AG09309 (cell line): ENCODE results near the gene RGS13.

ENCODE experiments used
- DNase-seq: peaks from one replicate; pipeline ENCODE4 v3.0.0-alpha.2; 2010; ENCODE audit warnings: low read depth
- H3K4me3 ChIP-seq: 2 replicates; pipeline ENCODE4 v1.5.1; 2011; ENCODE audit warnings: mild to moderate bottlenecking, low read depth, low read length, moderate library complexity; ENCODE audit not compliant: control insufficient read depth
- TF ChIP-seq, protein P1 (sequence below): IDR thresholded peaks from 2 replicates; pipeline ENCODE4 v1.5.1; 2011; ENCODE audit warnings: mild to moderate bottlenecking, low read depth, low read length, inconsistent platforms; ENCODE audit not compliant: insufficient read depth, control insufficient read depth; ENCODE audit errors: missing control alignments

Gene RGS13

DNA sequence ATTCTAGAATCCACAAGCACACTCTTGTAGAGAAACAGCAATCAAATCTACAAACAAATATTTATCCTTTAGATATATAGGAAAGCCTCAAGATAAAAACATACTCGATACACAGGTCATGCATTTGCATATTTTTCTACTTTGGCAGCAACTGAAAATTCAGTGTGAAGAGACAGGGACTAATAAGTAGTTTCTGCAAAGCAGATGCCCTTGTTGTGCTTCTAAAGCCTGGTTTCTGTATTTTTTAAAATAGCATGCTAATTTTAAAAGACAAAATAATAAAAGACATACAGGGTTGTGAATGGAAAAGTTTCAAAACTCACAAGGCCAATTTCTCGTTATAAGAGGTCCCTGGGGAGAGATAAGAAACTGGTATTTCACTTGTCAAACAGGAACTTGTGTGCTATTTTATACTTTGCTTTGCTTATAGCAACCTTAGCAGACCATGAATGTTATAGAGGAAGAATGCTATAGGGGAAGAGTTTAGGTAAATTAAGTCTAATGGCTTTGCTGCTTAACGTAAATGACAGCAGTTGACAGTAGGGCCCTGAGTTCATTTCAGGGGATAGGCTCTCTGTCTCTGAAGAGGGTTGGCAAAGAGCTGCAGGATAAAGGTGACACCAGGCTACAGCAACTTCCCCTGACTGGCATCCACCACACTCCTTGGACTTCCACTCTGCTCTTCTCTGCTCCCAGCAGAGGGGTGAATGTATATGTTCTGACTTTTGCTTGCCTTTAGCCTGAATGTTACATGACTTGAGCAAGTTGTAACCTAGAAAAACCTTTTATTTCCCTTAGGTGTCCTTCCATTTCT, 9.4 kb upstream of the RGS13 start:
- no peak overlapping the region for H3K4me3 ChIP-seq
- TF ChIP-seq, protein P1, sequence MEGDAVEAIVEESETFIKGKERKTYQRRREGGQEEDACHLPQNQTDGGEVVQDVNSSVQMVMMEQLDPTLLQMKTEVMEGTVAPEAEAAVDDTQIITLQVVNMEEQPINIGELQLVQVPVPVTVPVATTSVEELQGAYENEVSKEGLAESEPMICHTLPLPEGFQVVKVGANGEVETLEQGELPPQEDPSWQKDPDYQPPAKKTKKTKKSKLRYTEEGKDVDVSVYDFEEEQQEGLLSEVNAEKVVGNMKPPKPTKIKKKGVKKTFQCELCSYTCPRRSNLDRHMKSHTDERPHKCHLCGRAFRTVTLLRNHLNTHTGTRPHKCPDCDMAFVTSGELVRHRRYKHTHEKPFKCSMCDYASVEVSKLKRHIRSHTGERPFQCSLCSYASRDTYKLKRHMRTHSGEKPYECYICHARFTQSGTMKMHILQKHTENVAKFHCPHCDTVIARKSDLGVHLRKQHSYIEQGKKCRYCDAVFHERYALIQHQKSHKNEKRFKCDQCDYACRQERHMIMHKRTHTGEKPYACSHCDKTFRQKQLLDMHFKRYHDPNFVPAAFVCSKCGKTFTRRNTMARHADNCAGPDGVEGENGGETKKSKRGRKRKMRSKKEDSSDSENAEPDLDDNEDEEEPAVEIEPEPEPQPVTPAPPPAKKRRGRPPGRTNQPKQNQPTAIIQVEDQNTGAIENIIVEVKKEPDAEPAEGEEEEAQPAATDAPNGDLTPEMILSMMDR: no peak
- DNase-seq: no peak

DNA sequence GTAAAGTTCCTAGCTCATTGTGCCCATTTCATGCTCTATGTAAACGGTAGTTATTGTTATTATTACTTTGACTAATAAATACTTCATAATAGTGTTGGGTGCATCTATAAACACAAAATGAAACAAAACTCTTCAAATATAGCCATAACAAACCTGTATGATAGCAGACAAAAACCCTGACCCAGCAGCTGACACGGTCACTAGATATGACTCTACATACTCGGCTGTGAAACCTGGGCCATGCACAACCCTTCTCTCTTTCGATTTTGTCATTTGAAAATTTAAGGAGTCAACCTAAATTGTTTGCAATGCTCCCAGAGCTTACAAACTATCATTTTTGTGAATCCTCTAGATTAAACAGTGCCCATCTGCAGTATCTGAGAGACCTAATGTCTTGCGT, 8.0 kb upstream of the RGS13 start:
- H3K4me3 ChIP-seq: no peak overlapping the region
- TF ChIP-seq, protein P1: no peak
- DNase-seq: no peak

DNA sequence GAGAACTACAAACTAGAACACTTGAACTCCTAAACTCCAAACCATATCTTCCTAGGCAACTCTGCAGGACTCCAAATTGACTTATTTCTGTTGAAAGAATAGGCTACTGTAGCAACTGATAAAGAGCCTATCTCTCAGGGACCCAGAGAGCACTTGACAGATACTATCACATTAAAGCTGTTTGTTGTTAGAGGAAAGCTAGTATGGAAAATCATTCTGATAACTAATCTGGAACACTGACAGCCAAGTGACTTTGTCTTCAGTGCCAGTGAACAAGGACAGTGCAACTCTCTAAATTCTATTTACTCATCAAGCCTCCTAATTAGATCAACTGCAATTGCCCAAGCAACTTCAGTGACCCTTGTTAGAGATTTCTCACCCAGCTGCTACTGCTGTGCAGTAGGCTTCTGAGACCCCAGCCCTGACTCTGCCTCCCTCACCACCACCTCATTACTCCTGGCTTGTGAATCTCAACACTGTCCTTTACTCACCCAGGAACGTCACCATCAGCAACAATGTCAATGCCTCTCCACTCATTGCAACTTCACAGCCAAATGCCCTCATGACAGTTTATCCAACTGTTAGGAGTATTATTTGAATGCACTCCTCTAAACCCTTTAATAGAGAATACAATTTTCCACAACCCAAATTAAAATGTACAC, 7.4 kb upstream of the RGS13 start:
- H3K4me3 ChIP-seq: no peak overlapping the region
- TF ChIP-seq, protein P1: no peak
- DNase-seq: no peak

DNA sequence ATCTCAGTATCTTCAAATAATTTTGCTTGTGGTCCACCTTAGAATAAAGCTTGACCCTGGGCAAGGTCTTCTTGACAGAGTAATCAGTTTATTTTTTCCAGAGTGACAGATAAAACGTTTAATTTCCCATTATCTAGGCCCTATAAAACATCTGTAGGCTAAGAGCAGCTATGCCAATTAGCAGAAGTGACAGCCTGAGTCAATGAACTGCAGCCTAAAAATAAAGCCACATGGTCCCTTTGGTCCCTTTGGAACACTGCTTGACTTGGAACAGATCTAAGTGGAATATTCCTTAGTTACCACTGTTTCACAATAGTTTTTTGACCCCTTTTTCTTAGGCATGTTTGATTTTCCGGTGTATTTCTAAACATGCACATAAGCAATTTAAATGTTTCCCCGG, 6.3 kb upstream of the RGS13 start:
- no peak for DNase-seq
- TF ChIP-seq, protein P1: no peak
- no peak overlapping the region for H3K4me3 ChIP-seq

DNA sequence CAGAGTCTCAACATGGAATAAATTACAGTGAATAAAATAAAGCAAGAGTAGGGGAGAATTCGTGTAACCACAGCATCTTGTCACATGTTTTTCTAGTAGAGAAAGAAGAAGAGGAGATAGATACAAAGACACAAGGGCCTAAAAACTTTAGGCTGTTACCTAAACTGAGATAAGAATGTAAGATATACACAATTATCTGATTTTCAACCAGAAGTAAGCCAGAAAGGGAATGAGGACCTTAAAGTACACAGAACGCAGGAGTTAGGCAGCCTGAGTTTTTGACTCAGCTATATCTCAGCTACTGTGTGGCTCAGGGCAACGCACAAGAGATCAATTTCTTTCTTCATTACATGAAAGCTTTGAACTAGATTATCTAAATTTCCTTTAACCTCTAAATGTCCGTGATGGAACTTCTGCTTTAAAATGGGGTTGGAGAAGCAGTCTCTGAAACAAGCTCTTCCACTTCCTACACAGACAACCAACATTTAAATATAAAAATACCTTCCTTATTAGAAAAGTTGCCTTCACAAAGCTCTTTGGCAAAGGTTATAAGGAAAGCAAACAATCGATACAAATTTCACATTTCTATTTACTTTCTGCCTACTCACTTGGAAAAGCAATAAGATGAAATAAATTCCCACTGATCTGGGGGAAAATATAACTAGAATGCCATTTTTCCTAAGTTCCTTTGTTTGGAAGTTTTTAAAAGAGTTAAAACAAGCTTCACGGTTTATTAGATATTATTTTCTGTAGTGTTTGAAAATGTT, 5.2 kb upstream of the RGS13 start:
- DNase-seq: no peak
- TF ChIP-seq, protein P1: no peak
- H3K4me3 ChIP-seq: no peak overlapping the region

DNA sequence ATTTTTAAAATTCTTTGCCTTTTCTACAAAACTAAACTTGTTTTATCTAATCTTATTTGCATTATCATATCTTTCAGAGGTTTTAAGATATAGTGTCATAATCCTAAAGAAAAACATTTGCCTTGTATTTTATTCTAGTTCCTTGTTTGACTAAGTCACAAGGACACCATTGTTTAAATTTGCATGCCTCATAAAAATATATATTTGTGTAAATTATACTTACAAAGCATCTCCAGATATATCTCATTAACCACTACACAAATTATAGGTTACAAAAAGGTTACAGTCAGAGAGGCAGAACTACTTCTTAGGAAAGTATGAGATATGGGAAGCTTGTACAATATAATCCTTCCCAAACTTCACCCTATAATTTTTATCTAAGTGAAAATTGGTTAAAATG, 4.2 kb upstream of the RGS13 start:
- no peak overlapping the region for H3K4me3 ChIP-seq
- no peak for DNase-seq
- TF ChIP-seq, protein P1: no peak
